SJCRH30 (cell line): ENCODE measurements around the gene RFTN1. TPM values are rescaled to one million over a fixed set of nuclear protein-coding genes. Genes with fewer than 3 reads are reported as not detected.

Source experiments
- DNase-seq, 2 experiments: peaks; one replicate each; pipeline ENCODE4 v3.0.0-alpha.2; 2015 to 2020
- H3K27ac ChIP-seq: fragments of 250-450 bp; sonication (Bioruptor Pico); 2 replicates; pipeline ENCODE4 v1.5.1; 2020; ENCODE audit warnings: mild to moderate bottlenecking, moderate library complexity
- H3K27me3 ChIP-seq: fragments of 250-450 bp; sonication (Bioruptor Pico); 2 replicates; pipeline ENCODE4 v1.5.1; 2020; ENCODE audit warnings: mild to moderate bottlenecking, moderate library complexity
- H3K36me3 ChIP-seq: fragments of 250-450 bp; sonication (Bioruptor Pico); 2 replicates; pipeline ENCODE4 v1.5.1; 2020; ENCODE audit warnings: mild to moderate bottlenecking, moderate library complexity
- H3K4me1 ChIP-seq: fragments of 250-450 bp; sonication (Bioruptor Pico); 2 replicates; pipeline ENCODE4 v1.5.1; 2020; ENCODE audit warnings: mild to moderate bottlenecking, moderate library complexity
- H3K4me3 ChIP-seq: fragments of 250-450 bp; sonication (Bioruptor Pico); 2 replicates; pipeline ENCODE4 v1.5.1; 2020; ENCODE audit warnings: mild to moderate bottlenecking, moderate library complexity
- H3K9me3 ChIP-seq: fragments of 250-450 bp; sonication (Bioruptor Pico); replicated peaks from 2 replicates; pipeline ENCODE4 v1.5.1; 2020; ENCODE audit warnings: mild to moderate bottlenecking, moderate library complexity
- total RNA-seq: library from RNA; depleted of rRNA; stranded (reverse); fragments of >200 nt; shearing (Covaris generic); gene quantifications from 2 replicates; pipeline ENCODE4 v1.2.3, GENCODE V29; 2014

The RFTN1 gene
- total RNA-seq, 1 experiment from 2014 or later, result 20.1 TPM

DNA sequence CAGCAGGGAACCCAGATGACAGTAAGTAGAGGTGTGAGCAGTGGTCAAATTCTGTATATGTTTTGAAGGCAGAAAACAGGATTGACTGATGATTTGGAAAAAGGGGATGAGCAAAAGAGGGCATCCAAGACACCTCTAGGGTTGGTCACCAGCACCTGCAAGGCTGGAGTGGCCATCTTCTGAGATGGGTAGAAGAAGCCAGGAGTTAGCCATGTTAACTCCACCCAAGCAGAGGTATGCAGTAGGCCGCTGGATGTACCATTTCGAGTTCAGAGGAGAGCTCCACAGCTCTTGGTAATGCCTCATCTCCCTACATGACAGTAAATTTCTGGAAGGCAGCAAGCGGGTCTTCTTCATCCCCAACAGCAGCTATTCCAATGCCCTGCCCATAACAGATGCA is 7.0 kb downstream of the RFTN1 start:
- no peak for DNase-seq
- no peaks in the 10 kb centered on the region for H3K27me3 ChIP-seq
- H3K9me3 ChIP-seq, result no peaks in the 10 kb centered on the region
- no peak overlapping the region for H3K4me3 ChIP-seq
- no peak overlapping the region for H3K27ac ChIP-seq
- peaks cover 13% of the 10 kb centered on the region for H3K4me1 ChIP-seq
- H3K36me3 ChIP-seq, result peaks cover 4% of the 10 kb centered on the region; the same call in 1 of the 2 replicates

DNA sequence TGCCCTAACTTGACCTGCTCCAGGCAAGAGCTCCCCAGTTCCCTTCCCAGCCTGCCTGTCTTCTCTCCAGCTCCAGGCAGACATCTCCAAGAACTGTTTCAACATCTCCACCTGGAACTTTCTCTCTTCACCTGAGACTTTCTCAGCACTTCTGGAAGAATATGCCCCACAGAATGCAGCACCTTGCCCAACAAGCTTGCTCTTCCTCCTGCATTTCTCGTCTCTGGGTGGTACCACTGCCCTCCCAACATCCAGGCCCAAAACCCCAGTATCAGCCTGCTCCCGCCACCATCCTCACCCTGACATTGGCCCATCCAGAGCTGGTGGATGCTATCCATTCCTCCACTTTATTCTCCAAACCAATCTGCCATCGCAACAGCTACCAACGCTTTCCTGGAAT is 8.8 kb downstream of the RFTN1 start:
- peaks cover 4% of the 10 kb centered on the region; the same call in 1 of the 2 replicates for H3K36me3 ChIP-seq
- H3K4me3 ChIP-seq, result no peak overlapping the region
- no peak overlapping the region for H3K27ac ChIP-seq

DNA sequence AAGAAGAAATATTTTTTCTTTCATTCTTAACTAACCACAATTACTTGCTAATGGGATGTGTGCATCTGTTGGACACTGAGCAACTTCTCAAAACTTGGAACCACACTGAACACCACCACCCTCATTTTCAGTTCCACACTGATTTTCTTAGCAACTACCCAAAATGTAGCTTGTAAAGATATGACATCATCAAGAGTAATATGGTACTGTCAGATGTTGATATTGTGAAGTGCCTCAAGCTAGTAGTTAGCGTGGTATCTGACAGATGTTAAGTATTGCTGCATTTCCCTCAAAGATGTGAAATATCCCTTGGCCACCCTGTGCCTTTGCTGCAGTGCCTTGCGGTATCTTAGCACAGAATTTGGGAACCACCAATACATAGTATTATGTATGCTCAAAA is 9.3 kb downstream of the RFTN1 start:
- no peak for DNase-seq
- H3K4me1 ChIP-seq, result no peaks in the 10 kb centered on the region
- H3K36me3 ChIP-seq, result peaks cover 4% of the 10 kb centered on the region; the same call in 1 of the 2 replicates
- H3K9me3 ChIP-seq, result no peaks in the 10 kb centered on the region
- H3K27ac ChIP-seq, result no peak overlapping the region
- H3K27me3 ChIP-seq, result no peaks in the 10 kb centered on the region
- H3K4me3 ChIP-seq, result no peak overlapping the region

More for the DNA sequence above, 8.8 kb downstream of the RFTN1 start:
- DNase-seq, result no peak
- Histone ChIP-seq H3K4me1 (no peaks in the 10 kb centered on the region; the same call in 1 of the 2 replicates), H3K27me3 (no peaks in the 10 kb centered on the region), H3K9me3 (no peaks in the 10 kb centered on the region)

DNA sequence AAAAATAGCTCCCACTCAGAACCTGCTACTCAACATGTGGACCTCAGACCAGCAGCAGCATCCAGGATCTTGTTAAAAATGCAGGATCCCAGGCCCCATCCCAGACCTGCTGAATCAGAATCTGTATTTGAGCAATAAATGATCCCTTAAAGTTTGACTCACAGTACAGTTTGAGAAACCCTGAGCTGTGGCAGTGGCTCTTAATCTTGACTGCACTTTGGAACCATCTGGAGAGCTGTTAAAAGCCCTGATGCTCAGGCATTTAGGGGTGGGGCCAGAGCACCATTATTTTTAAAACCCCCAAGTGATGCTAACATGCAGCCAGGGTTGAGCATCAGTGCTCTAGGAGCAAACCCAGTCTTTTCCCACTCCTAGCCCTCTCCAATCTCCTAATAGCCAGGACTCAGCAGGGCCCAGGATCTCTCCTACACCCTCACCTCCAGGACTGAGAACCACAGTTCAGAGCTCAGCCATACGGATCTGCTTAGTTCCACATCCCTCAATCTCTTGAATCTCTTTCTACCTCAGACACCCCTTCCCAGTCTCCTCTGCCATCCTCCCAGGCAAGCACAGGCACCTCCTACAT is 10.2 kb downstream of the RFTN1 start:
- DNase-seq, result no peak
- no peaks in the 10 kb centered on the region for H3K27me3 ChIP-seq
- H3K27ac ChIP-seq, result no peak overlapping the region
- no peak overlapping the region for H3K4me3 ChIP-seq
- no peaks in the 10 kb centered on the region for H3K4me1 ChIP-seq
- H3K36me3 ChIP-seq, result peaks cover 4% of the 10 kb centered on the region; the same call in 1 of the 2 replicates
- no peaks in the 10 kb centered on the region for H3K9me3 ChIP-seq

DNA sequence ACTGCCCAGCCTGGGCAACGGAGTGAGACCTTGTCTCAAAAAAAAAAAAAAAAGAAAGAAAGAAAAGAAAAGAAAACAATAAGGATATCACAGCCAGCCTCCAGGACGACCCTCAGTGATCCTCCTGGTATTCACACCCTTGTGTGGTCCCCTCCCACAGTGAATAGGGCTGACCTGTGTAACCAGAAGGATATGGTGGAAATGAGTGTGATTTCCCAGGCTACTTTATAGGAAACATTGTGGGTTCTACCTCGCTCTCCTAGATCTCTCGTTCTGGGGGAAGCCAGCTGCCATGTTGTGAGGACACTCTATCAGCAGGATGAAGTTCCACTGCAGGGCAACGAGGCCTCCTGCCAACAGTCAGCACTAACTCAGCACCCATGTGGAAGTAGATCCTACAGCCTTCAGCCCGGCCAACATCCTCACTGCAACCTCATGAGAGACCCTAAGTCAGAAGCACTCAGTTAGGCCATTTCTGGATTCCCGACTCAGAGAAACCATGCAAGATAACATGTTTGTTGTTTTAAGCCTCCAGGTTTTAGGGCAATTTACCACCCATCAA is 11.1 kb downstream of the RFTN1 start:
- Histone ChIP-seq H3K27ac (no peak overlapping the region), H3K4me1 (no peaks in the 10 kb centered on the region), H3K36me3 (peaks cover 4% of the 10 kb centered on the region; the same call in 1 of the 2 replicates), H3K4me3 (no peak overlapping the region), H3K27me3 (no peaks in the 10 kb centered on the region), H3K9me3 (no peaks in the 10 kb centered on the region)
- no peak for DNase-seq

DNA sequence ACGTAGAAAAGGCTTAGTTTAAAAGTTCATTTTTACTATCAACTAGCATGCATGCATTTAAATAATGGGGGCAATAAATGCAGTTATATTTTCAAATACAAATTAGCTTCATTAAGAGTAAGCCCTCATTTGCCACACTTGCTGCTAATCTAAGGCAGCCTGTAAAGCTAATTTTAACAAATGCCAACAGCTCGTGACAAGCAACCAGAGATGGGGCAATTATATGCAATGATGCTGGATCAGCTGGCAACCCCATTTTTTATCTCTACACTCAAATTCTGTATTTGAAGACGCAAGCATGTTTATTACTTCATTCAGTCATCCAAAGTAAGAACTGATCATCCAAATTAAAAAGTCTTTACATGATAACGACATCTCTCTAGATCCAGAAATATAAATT is 12.1 kb downstream of the RFTN1 start:
- no peaks in the 10 kb centered on the region; the same call in 1 of the 2 replicates for H3K9me3 ChIP-seq
- H3K27me3 ChIP-seq, result no peaks in the 10 kb centered on the region
- peaks cover 4% of the 10 kb centered on the region; the same call in 1 of the 2 replicates for H3K36me3 ChIP-seq
- no peak overlapping the region for H3K4me3 ChIP-seq
- no peak overlapping the region for H3K27ac ChIP-seq
- no peaks in the 10 kb centered on the region for H3K4me1 ChIP-seq
- DNase-seq, result no peak

DNA sequence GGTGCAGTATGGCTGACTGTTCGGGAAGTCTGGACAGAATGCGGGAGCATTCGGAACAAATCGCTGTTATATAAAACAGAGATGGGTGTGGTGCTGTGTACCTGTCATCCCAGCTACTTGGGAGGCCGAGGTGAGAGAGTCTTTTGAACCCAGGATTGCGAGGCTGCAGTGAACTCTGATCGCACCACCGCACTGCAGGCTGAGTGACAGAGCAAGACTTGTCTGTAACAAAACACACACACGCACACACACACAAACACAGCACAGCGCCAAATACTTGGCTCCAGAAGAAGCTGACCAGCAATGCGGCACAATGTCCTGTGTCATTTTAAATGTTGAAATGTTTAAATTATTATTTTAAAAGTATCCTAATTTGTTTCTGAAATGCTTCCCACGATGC is 12.6 kb downstream of the RFTN1 start:
- Histone ChIP-seq H3K9me3 (no peaks in the 10 kb centered on the region; the same call in 1 of the 2 replicates), H3K36me3 (peaks cover 4% of the 10 kb centered on the region; the same call in 1 of the 2 replicates), H3K27me3 (no peaks in the 10 kb centered on the region), H3K4me3 (no peak overlapping the region), H3K4me1 (no peaks in the 10 kb centered on the region), H3K27ac (no peak overlapping the region)
- no peak for DNase-seq

DNA sequence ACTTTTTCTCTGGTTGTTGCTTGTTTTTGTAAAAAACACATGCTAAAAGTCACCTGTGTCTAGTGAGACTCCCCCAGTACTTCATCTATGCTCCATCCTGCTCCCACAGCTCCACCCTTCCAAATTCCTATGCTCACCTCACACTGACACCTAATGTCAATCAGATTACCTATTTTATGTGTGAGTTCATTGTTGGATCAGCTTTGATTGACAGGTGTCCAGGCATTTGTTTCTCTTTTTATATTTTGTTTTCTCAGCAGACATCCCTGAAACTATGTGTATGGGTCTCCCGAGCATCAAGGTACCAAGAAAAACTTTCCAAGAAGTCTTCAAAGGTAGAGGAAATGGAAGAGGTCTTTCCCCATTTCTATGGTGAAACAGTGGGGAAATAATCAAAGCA is 13.4 kb downstream of the RFTN1 start:
- H3K27ac ChIP-seq, result no peak overlapping the region
- H3K4me1 ChIP-seq, result no peaks in the 10 kb centered on the region
- DNase-seq, result no peak

DNA sequence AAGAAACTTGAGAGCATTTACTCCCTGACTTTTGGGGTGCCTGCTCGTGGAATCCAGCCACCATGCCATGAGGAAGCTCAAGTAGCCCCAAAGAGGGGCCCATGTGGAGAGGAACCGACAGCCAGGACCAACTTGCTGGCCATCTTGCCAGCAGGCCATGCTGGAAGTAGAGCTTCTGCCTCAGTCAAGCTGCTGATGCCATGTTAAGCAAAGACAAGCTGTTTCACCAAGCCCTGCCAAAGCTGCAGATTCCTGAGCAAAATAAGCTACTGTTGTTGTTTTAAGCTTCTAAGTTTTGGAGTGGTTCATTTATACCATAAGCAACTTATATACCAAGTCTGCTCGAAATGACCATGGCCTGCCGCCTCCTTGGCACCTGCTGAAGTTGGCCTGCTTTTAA is 14.1 kb downstream of the RFTN1 start:
- H3K27ac ChIP-seq, result no peak overlapping the region
- H3K27me3 ChIP-seq, result no peaks in the 10 kb centered on the region
- no peaks in the 10 kb centered on the region for H3K4me1 ChIP-seq
- no peak overlapping the region for H3K4me3 ChIP-seq
- no peak for DNase-seq
- no peaks in the 10 kb centered on the region; the same call in 1 of the 2 replicates for H3K9me3 ChIP-seq
- H3K36me3 ChIP-seq, result no peaks in the 10 kb centered on the region

More for the DNA sequence above, 13.4 kb downstream of the RFTN1 start:
- peaks cover under 1% of the 10 kb centered on the region; the same call in 1 of the 2 replicates for H3K36me3 ChIP-seq
- no peak overlapping the region for H3K4me3 ChIP-seq
- no peaks in the 10 kb centered on the region; the same call in 1 of the 2 replicates for H3K9me3 ChIP-seq
- no peaks in the 10 kb centered on the region for H3K27me3 ChIP-seq

DNA sequence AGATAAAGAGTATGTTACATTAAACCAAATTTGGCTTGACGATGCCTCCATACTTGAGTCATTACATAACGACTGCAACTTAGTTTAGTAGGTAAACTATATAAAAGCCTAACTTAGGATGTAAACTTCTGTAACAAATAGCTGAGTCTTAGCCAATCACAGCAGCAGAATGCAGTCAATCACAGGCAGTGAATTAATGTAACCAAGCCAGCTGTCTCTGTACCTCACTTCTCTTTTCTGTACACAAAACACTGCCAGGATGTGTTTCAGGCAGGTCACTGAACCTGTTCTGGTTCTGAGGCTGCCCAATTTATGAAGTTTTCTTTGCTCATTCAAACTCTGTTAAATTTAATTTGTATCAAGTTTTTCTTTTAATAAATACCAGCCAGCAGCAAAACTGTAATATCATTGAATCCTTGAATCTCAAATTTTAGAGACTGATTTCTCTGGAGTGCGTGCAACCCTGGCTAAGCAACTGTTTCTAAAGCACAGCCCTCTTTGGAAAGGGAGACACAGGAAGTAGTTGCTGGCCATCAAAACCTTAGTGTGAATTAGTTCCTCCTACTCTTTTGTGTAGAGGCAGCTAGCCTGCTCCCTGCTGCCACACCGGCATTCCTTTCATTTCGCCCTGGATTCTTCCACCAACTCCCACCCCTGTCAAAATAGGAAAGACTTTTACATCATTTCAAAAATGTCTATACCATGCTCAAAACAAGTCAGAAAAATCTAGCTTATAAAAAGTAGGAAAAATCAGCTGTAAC is 15.2 kb downstream of the RFTN1 start:
- no peaks in the 10 kb centered on the region for H3K27me3 ChIP-seq
- H3K27ac ChIP-seq, result no peak overlapping the region
- H3K9me3 ChIP-seq, result no peaks in the 10 kb centered on the region; the same call in 1 of the 2 replicates
- H3K36me3 ChIP-seq, result no peaks in the 10 kb centered on the region
- H3K4me1 ChIP-seq, result no peaks in the 10 kb centered on the region
- DNase-seq, result no peak
- no peak overlapping the region for H3K4me3 ChIP-seq

DNA sequence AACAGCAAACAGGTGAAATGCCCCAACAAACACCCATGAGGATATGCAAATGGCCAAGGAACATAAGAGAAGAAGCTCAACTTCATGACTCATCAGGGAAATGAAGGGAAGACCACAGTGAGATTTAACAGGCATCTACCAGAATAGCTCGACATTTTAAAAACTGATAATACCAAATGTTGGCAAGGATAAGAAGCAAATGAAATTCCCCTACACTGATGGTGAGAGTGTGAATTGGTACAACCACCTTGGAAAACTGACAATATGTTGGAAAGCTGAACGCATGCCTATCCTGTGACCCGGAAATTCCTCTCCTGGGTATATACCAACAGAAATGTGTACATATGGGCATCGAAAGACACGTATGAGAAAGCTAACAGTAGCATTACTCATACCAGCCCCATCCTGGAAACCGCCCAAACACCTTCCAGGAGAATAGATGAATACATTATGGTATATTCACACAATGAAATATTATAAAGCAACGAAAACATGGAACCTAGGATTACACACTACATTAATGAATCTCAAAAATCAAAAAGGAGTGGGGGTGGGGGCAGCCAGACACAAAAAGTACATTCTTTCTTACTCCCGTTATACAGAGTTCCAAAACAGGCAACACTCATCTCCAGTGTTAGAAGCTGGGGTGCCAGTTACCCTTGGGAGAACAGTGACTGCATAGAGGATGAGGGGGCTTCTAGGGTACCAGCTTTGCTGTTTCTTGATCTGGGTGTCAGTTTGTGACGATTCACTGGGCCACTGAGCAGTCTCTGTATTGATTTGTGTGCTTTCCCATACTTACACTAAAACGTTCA is 16.9 kb downstream of the RFTN1 start:
- Histone ChIP-seq H3K4me1 (no peaks in the 10 kb centered on the region), H3K27ac (no peak overlapping the region), H3K9me3 (no peaks in the 10 kb centered on the region; the same call in 1 of the 2 replicates), H3K4me3 (no peak overlapping the region), H3K27me3 (no peaks in the 10 kb centered on the region), H3K36me3 (no peaks in the 10 kb centered on the region)
- no peak for DNase-seq

DNA sequence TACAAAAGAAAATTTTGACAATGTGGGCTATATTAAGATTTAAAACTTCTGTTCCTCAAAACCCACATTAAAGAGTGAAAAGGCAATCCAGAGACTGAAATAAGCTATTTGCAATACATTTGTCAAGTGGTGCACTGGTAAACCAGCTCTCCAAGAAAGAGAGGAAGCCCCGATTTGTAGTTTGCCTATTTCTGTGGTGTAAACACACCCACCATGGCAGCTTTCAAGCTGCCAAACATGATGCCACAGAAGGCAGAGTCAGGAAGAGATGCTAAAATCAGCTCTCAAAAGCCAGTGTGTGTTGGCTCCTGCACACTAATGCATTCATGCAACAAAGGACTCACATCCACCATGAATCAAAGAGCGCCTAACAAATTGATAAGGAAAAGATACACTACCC is 17.5 kb downstream of the RFTN1 start:
- Histone ChIP-seq H3K9me3 (no peaks in the 10 kb centered on the region; the same call in 1 of the 2 replicates), H3K4me1 (no peaks in the 10 kb centered on the region), H3K27me3 (no peaks in the 10 kb centered on the region), H3K36me3 (no peaks in the 10 kb centered on the region), H3K4me3 (no peak overlapping the region), H3K27ac (no peak overlapping the region)
- no peak for DNase-seq

DNA sequence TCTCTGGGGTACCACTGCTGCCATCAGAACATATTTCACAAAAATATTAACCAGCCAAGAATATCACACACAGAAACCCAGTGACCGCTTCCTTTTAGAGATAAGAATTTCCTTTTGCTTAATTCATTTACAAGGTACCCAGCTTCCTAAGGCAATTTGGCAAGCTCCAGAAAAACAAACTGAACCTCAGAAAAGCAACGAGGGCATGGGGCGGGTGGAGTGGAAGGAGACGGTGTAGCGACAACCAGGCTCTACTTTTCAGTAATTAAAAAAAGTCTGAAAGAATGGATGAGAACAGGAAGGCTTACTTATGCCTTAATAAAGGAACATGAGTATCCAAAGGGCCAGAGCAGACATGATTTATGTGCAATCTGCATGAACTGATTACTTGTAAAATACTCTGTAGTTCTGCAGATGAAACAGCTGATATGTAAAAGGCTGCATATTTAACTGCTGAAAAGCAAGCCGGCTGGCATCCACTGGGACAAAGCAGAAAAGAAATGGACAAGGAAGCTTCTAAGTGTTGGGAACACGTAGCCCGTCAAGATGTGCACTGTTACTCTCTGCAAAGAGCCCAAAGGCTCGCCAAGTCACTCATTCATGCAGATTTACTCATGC is 18.6 kb downstream of the RFTN1 start:
- no peak overlapping the region for H3K4me3 ChIP-seq
- H3K27ac ChIP-seq, result no peak overlapping the region
- H3K9me3 ChIP-seq, result no peaks in the 10 kb centered on the region; the same call in 1 of the 2 replicates
- no peaks in the 10 kb centered on the region for H3K36me3 ChIP-seq
- H3K4me1 ChIP-seq, result no peaks in the 10 kb centered on the region
- H3K27me3 ChIP-seq, result no peaks in the 10 kb centered on the region
- DNase-seq, result no peak

DNA sequence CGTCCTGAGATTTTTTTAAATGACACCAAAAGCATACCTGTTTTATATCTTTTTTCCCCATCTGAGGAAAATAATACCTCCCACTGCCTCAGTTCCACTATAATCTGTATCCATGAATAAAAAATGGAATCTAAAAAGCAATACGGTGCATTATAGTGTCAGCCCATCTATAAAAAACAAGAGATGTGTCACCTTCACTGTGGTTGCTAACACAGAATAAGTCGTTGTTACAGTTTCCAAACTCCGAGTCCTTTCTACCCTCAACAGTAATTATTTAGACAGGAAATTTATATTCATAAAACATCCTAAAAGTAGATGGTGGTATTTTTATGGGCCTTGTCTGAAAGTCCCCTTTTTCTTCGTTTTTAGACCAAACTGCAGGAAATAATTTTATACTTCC is 19.4 kb downstream of the RFTN1 start:
- no peaks in the 10 kb centered on the region; the same call in 1 of the 2 replicates for H3K9me3 ChIP-seq
- no peaks in the 10 kb centered on the region for H3K27me3 ChIP-seq
- no peaks in the 10 kb centered on the region for H3K4me1 ChIP-seq
- H3K27ac ChIP-seq, result no peak overlapping the region
- H3K36me3 ChIP-seq, result no peaks in the 10 kb centered on the region
- H3K4me3 ChIP-seq, result no peak overlapping the region
- DNase-seq, result no peak
